ENCODE results near the gene C5orf46.
A peak's percentile ranks its signal among the peaks of the same experiment; 100 is the strongest.

The C5orf46 gene

DNA sequence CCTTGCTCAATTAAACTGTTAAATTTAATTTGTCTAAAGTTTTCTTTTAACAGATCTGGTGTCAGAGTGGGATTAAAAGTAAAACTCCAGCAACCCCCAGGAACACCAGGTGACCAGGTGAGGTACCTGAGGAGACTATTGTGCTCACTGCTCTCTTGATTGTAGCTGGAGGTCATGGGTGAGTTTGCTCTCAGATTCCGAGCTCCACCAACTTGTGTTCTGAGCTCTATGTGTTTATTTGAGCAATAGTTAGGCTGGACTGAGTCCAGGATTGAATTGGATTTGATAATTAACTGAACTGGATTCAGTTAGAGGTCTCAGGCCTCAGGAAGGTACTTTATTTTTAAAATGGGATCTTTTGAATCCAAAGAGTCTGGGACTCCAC lies 45.7 kb downstream of the C5orf46 start:
- no peak for DNase-seq (ENCODE audit: low read depth, low spot score)
- H3K4me3 ChIP-seq (ENCODE audit: low read depth, low read length), result no peak overlapping the region
- ChIA-PET CTCF (interaction anchor here (1.5 kb wide), 1 partner anchor 7 kb away, joined by 3 read pairs; no protein-coding TSS in a partner anchor), POLR2A (no interaction called here)
- TF ChIP-seq, protein P1, sequence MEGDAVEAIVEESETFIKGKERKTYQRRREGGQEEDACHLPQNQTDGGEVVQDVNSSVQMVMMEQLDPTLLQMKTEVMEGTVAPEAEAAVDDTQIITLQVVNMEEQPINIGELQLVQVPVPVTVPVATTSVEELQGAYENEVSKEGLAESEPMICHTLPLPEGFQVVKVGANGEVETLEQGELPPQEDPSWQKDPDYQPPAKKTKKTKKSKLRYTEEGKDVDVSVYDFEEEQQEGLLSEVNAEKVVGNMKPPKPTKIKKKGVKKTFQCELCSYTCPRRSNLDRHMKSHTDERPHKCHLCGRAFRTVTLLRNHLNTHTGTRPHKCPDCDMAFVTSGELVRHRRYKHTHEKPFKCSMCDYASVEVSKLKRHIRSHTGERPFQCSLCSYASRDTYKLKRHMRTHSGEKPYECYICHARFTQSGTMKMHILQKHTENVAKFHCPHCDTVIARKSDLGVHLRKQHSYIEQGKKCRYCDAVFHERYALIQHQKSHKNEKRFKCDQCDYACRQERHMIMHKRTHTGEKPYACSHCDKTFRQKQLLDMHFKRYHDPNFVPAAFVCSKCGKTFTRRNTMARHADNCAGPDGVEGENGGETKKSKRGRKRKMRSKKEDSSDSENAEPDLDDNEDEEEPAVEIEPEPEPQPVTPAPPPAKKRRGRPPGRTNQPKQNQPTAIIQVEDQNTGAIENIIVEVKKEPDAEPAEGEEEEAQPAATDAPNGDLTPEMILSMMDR (IDR thresholded peaks at IDR 0.05; ENCODE audit: insufficient read depth, low read length, missing control alignments), result no peak

GRCh38 chr5:147859962-147860640 lies 46.2 kb downstream of the C5orf46 start:
- no peak overlapping the region for H3K4me3 ChIP-seq (ENCODE audit: low read depth, low read length)
- POLR2A ChIA-PET, result no interaction called here
- DNase-seq (ENCODE audit: low read depth, low spot score), result no peak
- CTCF ChIA-PET, result interaction anchor here (1.5 to 1.6 kb wide), 2 partner anchors 8 to 12 kb away, joined by 3 to 5 read pairs; no protein-coding TSS in a partner anchor
- TF ChIP-seq, protein P1 (IDR thresholded peaks at IDR 0.05; ENCODE audit: insufficient read depth, low read length, missing control alignments), result no peak

GRCh38 chr5:147858565-147858964 lies 47.8 kb downstream of the C5orf46 start:
- ChIA-PET POLR2A (no interaction called here), CTCF (interaction anchor here (0.9 to 3.6 kb wide), 11 partner anchors 8 to 874 kb away, joined by 4 to 22 read pairs (median 7); no protein-coding TSS in a partner anchor)
- no peak overlapping the region for H3K4me3 ChIP-seq (ENCODE audit: low read depth, low read length)
- TF ChIP-seq, protein P1 (IDR thresholded peaks at IDR 0.05; ENCODE audit: insufficient read depth, low read length, missing control alignments), result no peak
- DNase-seq (ENCODE audit: low read depth, low spot score), result no peak

DNA sequence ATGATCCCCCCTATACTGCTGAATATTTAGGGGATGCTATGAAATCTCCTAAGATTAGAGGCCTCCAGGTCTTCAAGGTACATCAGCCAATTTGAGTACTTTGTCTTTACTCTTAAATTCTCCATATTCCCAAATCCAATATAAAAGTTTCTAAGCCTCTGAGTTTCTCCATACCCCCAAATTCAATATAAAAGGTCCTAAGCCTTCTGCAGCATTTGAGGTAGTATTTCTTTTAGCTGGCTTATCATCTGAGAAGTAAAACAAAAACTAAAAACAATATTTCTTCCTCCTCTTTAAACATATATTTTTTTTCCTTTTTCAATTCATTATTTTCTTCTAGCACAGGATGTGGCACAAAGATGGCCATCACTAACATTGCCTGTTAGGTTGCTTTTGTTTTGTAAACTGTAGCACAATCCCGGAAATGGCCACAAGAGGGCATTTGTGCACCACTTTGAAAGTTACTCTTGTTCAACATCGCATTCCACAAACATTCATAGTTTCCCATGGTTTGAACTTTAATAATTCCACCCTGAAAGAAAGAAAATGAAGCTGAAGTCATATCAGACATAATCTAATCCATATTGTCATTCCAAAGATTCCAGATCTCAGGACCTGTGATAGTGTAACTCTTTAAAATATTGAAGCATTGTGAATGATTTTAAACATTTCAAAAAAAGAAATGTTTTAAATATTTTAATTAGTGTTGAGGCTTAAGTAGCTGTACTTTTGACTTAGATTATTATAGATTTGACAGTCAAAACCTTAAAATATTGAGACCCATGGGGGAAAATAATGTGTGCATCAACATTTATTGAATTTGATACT lies 48.8 kb downstream of the C5orf46 start:
- ChIA-PET CTCF (interaction anchor here (0.6 to 3.6 kb wide), 18 partner anchors 11 to 875 kb away, joined by 3 to 22 read pairs (median 4); no protein-coding TSS in a partner anchor), POLR2A (no interaction called here)
- DNase-seq (ENCODE audit: low read depth, low spot score), result peak; percentile 7
- H3K4me3 ChIP-seq (ENCODE audit: low read depth, low read length), result no peak overlapping the region
- TF ChIP-seq, protein P1 (IDR thresholded peaks at IDR 0.05; ENCODE audit: insufficient read depth, low read length, missing control alignments), result peak; percentile 68

DNA sequence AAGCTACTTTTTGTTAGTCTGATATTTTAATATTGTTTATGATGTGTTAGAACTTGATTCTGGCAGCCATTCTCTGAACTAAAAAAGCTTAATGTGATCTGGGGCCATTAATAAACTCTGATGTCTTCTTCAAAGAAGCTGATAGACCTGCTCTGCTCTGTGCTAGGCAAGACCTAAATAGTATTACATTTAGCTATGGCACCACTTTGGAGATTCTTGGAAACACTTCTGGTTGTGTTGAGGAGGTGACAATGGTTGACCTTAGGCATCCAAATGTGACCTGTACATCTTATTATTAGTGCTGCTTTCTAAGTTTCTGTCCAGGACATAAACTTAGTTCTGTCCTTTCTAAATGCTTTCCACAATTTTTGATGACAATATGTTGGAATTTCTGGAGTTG lies 49.5 kb downstream of the C5orf46 start:
- ChIA-PET POLR2A (no interaction called here), CTCF (interaction anchor here (1.1 to 3.6 kb wide), 8 partner anchors 10 to 876 kb away, joined by 3 to 22 read pairs (median 8); no protein-coding TSS in a partner anchor)
- H3K4me3 ChIP-seq (ENCODE audit: low read depth, low read length), result no peak overlapping the region
- DNase-seq (ENCODE audit: low read depth, low spot score), result no peak
- TF ChIP-seq, protein P1 (IDR thresholded peaks at IDR 0.05; ENCODE audit: insufficient read depth, low read length, missing control alignments), result no peak

- no peak overlapping the region for H3K4me3 ChIP-seq (ENCODE audit: low read depth, low read length)
- TF ChIP-seq, protein P1 (IDR thresholded peaks at IDR 0.05; ENCODE audit: insufficient read depth, low read length, missing control alignments), result no peak
- no peak for DNase-seq (ENCODE audit: low read depth, low spot score)
- ChIA-PET CTCF (interaction anchor here (2.9 to 3.6 kb wide), 2 partner anchors 9 to 520 kb away, joined by 13 to 22 read pairs; no protein-coding TSS in a partner anchor), POLR2A (no interaction called here)
Measured at GRCh38 chr5:147855774-147856069, 50.6 kb downstream of the C5orf46 start.

All from AG04449 (cell line).